Thyroid gland (tissue), 4 donors: ENCODE data around the gene LAMA2.

Experiments used
- CTCF ChIP-seq, 6 experiments: fragments of 200-600 bp in 3 of 6; fragments of 450-650 bp in 3 of 6; sonication (generic) in 3 of 6; IDR thresholded peaks; one replicate each; pipeline ENCODE4 v1.5.1; 2016 to 2019; ENCODE audit warnings: antibody characterized with exemption in 6 of 6, mild to moderate bottlenecking in 2 of 6, inconsistent platforms in 1 of 6, moderate library complexity in 1 of 6
- POLR2A ChIP-seq, 2 donors: fragments of 450-650 bp; IDR thresholded peaks; one replicate each; pipeline ENCODE4 v1.6.1; 2017; ENCODE audit warnings: antibody characterized with exemption in 2 of 2, mild to moderate bottlenecking in 2 of 2, moderate library complexity in 1 of 2

DNA sequence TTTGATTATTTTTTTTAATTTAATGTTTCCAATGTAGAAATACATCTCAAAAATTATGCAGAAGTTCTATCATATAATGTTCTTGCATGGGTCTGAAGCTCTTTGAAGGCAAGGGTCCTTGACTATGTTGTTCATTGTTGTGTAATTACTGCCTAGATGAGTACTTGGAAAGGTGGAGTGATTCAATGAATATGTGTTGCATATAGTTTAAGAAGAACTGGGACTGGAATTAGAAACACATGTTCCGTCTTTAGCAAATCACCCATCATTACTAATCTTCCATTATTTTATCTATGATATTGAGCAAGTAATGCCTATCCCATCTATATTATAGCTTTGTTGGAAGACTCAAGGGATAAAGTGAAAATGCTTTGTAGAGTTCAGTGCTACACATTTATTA lies 147.3 kb downstream of the LAMA2 start:
- TF ChIP-seq CTCF (IDR thresholded peaks at IDR 0.05) (no peak), POLR2A (IDR thresholded peaks at IDR 0.05) (no peak)
